Endothelial cell of umbilical vein (primary cell): ENCODE measurements around the gene FTO. TPM values are rescaled to one million over a fixed set of nuclear protein-coding genes. Genes with fewer than 3 reads are reported as not detected.

Experiments used
- BruUV-seq: library from RNA; stranded (reverse); fragments of 400-500 nt; replicated peaks from 2 replicates; lab custom pipeline; 2021; lab: Mats Ljungman, UMichigan
- CTCF ChIA-PET: fragments of 300-600, 350-600 bp; sonication (Branson Sonifier 250); formaldehyde crosslinking; loops from one replicate; lab custom pipeline; 2021; ENCODE audit warnings: antibody characterized with exemption, inconsistent platforms; lab: Charles Lee
- POLR2A ChIA-PET: fragments of 300-600, 350-600 bp; sonication (Branson Sonifier 250); formaldehyde crosslinking; loops from one replicate; lab custom pipeline; 2021; ENCODE audit warnings: antibody characterized with exemption, inconsistent platforms; lab: Charles Lee
- DNase-seq: peaks from one replicate; pipeline ENCODE4 v3.0.0-alpha.2; 2011; ENCODE audit warnings: low read depth, low spot score
- FAIRE-seq: peaks from 2 replicates; lab custom pipeline; 2011; peaks lifted over from hg19 to GRCh38; lab: Jason Lieb, UNC
- H2AFZ ChIP-seq: 2 replicates; pipeline ENCODE4 v1.6.0; 2012; ENCODE audit warnings: low read depth, low read length, control low read depth, inconsistent platforms
- H3K27ac ChIP-seq: 2 replicates; pipeline ENCODE4 v1.5.1; 2011; ENCODE audit warnings: low read depth, mild to moderate bottlenecking, control low read depth, low read length, moderate library complexity; ENCODE audit not compliant: insufficient read depth
- H3K27me3 ChIP-seq, 2 experiments: 2 replicates each; pipeline versions ENCODE4 v1.6.0 to v1.6.1; 2011; ENCODE audit warnings: low read length in 2 of 2, mixed read lengths in 1 of 2; ENCODE audit not compliant: control insufficient read depth in 2 of 2, insufficient read depth in 2 of 2
- H3K36me3 ChIP-seq, 2 experiments: 2 replicates in 1 of 2; 3 replicates in 1 of 2; pipeline ENCODE4 v1.5.1; 2011; ENCODE audit warnings: low read length in 2 of 2, mild to moderate bottlenecking in 1 of 2, moderate library complexity in 1 of 2; ENCODE audit not compliant: control insufficient read depth in 2 of 2, insufficient read depth in 2 of 2; ENCODE audit errors: extremely low read depth in 1 of 2
- H3K4me1 ChIP-seq: 3 replicates; pipeline ENCODE4 v1.5.1; 2011; ENCODE audit warnings: mild to moderate bottlenecking, low read length; ENCODE audit not compliant: control insufficient read depth, insufficient read depth; ENCODE audit errors: extremely low read depth
- H3K4me2 ChIP-seq: 2 replicates; pipeline ENCODE4 v1.6.1; 2011; ENCODE audit warnings: low read length, control low read depth, mixed read lengths; ENCODE audit not compliant: insufficient read depth
- H3K4me3 ChIP-seq, 3 experiments: fragments of 200-600 bp in 1 of 3; sonication (generic), shearing (Covaris generic) in 1 of 3; replicated peaks in 1 of 3; 2 replicates each; pipeline ENCODE4 v1.5.1; 2011 to 2016; ENCODE audit warnings: control low read depth in 3 of 3, low read length in 3 of 3, mild to moderate bottlenecking in 2 of 3, inconsistent platforms in 1 of 3, low read depth in 1 of 3, moderate library complexity in 1 of 3; ENCODE audit not compliant: insufficient read depth in 1 of 3
- H3K79me2 ChIP-seq: 2 replicates; pipeline ENCODE4 v1.6.0; 2012; ENCODE audit warnings: low read length, inconsistent platforms; ENCODE audit not compliant: control insufficient read depth, insufficient read depth
- H3K9ac ChIP-seq: replicated peaks from 2 replicates; pipeline ENCODE3; 2011; ENCODE audit warnings: low read length, control low read depth; ENCODE audit not compliant: insufficient read depth; ENCODE audit errors: extremely low read depth
- H3K9me1 ChIP-seq: replicated peaks from 3 replicates; pipeline ENCODE4 v1.6.0; 2011; ENCODE audit warnings: mild to moderate bottlenecking, low read length; ENCODE audit not compliant: control insufficient read depth, insufficient read depth; ENCODE audit errors: extremely low read depth
- H3K9me3 ChIP-seq: replicated peaks from 2 replicates; pipeline ENCODE4 v1.5.1; 2012; ENCODE audit warnings: low read length, inconsistent platforms; ENCODE audit not compliant: control insufficient read depth, insufficient read depth
- H4K20me1 ChIP-seq: replicated peaks from 2 replicates; pipeline ENCODE3; 2011; ENCODE audit warnings: mild to moderate bottlenecking, low read length; ENCODE audit not compliant: control insufficient read depth, insufficient read depth; ENCODE audit errors: extremely low read depth
- EZH2 ChIP-seq: IDR thresholded peaks from 2 replicates; pipeline ENCODE4 v1.6.1; 2012; ENCODE audit warnings: borderline replicate concordance, low read depth, mild to moderate bottlenecking, moderate library complexity, low read length, inconsistent platforms; ENCODE audit not compliant: severe bottlenecking
- FOS ChIP-seq: IDR thresholded peaks from 2 replicates; pipeline ENCODE4 v1.6.1; 2011; ENCODE audit warnings: mild to moderate bottlenecking, low read length, moderate library complexity, borderline replicate concordance; ENCODE audit not compliant: insufficient read depth
- GATA2 ChIP-seq: IDR thresholded peaks from 2 replicates; pipeline ENCODE4 v1.7.0; 2011; ENCODE audit warnings: low read depth, mild to moderate bottlenecking, moderate library complexity, mixed read lengths, low read length; ENCODE audit not compliant: insufficient read length, insufficient read depth
- MYC ChIP-seq: IDR thresholded peaks from one replicate; pipeline ENCODE4 v1.6.1; 2011; ENCODE audit warnings: mild to moderate bottlenecking, low read depth, low read length
- POLR2A ChIP-seq: IDR thresholded peaks from 2 replicates; pipeline ENCODE4 v1.6.1; 2012; ENCODE audit warnings: low read depth, mild to moderate bottlenecking, control low read depth, low read length
- POLR2AphosphoS5 ChIP-seq: IDR thresholded peaks from 2 replicates; pipeline ENCODE4 v1.6.1; 2012; ENCODE audit warnings: low read depth, mild to moderate bottlenecking, control low read depth, low read length, moderate library complexity; ENCODE audit not compliant: insufficient read depth
- dilution Hi-C: fragments of 300-500 bp; cut with MboI; formaldehyde crosslinking; loops from one replicate; pipeline ENCODE4 v1.15.0; 2019; ENCODE audit warnings: low sequenced_read_pairs; ENCODE audit not compliant: extremely low pct_ligation_motif_present
- intact Hi-C: fragments of 100-400 bp; cut with micrococcal nuclease; formaldehyde crosslinking; loops from one replicate; pipeline ENCODE4 v1.10.0; 2022
- polyA plus RNA-seq, 4 experiments: library from polyadenylated mRNA; depleted of rRNA in 3 of 4; stranded (reverse) in 3 of 4; unstranded in 1 of 4; fragments of >200 nt; gene quantifications; 2 replicates each; pipeline versions ENCODE4 v1.2.1 to v1.2.3, GENCODE V29; 2011 to 2012; ENCODE audit warnings: missing spikeins in 1 of 4
- total RNA-seq: library from RNA; stranded (reverse); gene quantifications from 2 replicates; pipeline ENCODE4 v1.2.3, GENCODE V29; 2021
- TF ChIP-seq, protein P1 (sequence below), 2 donors: IDR thresholded peaks; 1 replicate in 1 of 2; 2 replicates in 1 of 2; pipeline ENCODE4 v1.5.1; 2011; ENCODE audit warnings: low read length in 2 of 2, mild to moderate bottlenecking in 2 of 2, moderate library complexity in 2 of 2, control low read depth in 1 of 2, inconsistent platforms in 1 of 2, low read depth in 1 of 2; ENCODE audit not compliant: insufficient read depth in 1 of 2; ENCODE audit errors: extremely low read depth in 1 of 2
- TF ChIP-seq, protein P2 (sequence below): IDR thresholded peaks from 2 replicates; pipeline ENCODE4 v1.6.1; 2011; ENCODE audit not compliant: insufficient read depth, insufficient read length

The FTO gene
- total and polyA plus RNA-seq, 2 donors (not counting 3 experiments of a cell fraction or from before 2014, with no cell fraction given): 48.6 to 87.1 TPM

GRCh38 chr16:54171626-54172537, 467.9 kb downstream of the FTO start:
- intact Hi-C loops: no loop called here
- FAIRE-seq (no peak), DNase-seq (no peak)
- TF ChIP-seq, protein P1, sequence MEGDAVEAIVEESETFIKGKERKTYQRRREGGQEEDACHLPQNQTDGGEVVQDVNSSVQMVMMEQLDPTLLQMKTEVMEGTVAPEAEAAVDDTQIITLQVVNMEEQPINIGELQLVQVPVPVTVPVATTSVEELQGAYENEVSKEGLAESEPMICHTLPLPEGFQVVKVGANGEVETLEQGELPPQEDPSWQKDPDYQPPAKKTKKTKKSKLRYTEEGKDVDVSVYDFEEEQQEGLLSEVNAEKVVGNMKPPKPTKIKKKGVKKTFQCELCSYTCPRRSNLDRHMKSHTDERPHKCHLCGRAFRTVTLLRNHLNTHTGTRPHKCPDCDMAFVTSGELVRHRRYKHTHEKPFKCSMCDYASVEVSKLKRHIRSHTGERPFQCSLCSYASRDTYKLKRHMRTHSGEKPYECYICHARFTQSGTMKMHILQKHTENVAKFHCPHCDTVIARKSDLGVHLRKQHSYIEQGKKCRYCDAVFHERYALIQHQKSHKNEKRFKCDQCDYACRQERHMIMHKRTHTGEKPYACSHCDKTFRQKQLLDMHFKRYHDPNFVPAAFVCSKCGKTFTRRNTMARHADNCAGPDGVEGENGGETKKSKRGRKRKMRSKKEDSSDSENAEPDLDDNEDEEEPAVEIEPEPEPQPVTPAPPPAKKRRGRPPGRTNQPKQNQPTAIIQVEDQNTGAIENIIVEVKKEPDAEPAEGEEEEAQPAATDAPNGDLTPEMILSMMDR (IDR thresholded peaks at IDR 0.05; ENCODE audit: extremely low read depth in 1 of 2, insufficient read depth in 1 of 2, low read depth in 1 of 2, low read length in 2 of 2): no peak
- TF ChIP-seq EZH2 (no peak), POLR2A (no peak), MYC (no peak), FOS (no peak), POLR2AphosphoS5 (no peak), GATA2 (no peak)
- TF ChIP-seq, protein P2, sequence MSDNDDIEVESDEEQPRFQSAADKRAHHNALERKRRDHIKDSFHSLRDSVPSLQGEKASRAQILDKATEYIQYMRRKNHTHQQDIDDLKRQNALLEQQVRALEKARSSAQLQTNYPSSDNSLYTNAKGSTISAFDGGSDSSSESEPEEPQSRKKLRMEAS: no peak
- Histone ChIP-seq H2AFZ (no peak overlapping the region), H3K9me3 (no peaks in the 10 kb centered on the region), H3K4me2 (no peak overlapping the region), H3K27ac (no peak overlapping the region), H3K36me3 (no peaks in the 10 kb centered on the region), H3K4me1 (no peaks in the 10 kb centered on the region), H3K27me3 (peaks cover 8 to 17% of the 10 kb centered on the region in 2 experiments), H3K4me3 (no peak overlapping the region), H3K9ac (no peak overlapping the region), H4K20me1 (no peaks in the 10 kb centered on the region), H3K79me2 (no peaks in the 10 kb centered on the region), H3K9me1 (no peaks in the 10 kb centered on the region)
- CTCF ChIA-PET: no interaction called here
- POLR2A ChIA-PET: no interaction called here
- BruUV-seq: no TSS peak
- dilution Hi-C loops: no loop called here
